ENCODE results near the gene OXER1.

- TF ChIP-seq, protein P1, sequence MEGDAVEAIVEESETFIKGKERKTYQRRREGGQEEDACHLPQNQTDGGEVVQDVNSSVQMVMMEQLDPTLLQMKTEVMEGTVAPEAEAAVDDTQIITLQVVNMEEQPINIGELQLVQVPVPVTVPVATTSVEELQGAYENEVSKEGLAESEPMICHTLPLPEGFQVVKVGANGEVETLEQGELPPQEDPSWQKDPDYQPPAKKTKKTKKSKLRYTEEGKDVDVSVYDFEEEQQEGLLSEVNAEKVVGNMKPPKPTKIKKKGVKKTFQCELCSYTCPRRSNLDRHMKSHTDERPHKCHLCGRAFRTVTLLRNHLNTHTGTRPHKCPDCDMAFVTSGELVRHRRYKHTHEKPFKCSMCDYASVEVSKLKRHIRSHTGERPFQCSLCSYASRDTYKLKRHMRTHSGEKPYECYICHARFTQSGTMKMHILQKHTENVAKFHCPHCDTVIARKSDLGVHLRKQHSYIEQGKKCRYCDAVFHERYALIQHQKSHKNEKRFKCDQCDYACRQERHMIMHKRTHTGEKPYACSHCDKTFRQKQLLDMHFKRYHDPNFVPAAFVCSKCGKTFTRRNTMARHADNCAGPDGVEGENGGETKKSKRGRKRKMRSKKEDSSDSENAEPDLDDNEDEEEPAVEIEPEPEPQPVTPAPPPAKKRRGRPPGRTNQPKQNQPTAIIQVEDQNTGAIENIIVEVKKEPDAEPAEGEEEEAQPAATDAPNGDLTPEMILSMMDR (IDR thresholded peaks at IDR 0.05 in 4 of 5, conservative IDR thresholded peaks at IDR 0.05 in 1 of 5): peak in 2 of 5 experiments; percentile 10 to 14
- peak; percentile 82 to 88 for TF ChIP-seq POLR2A (IDR thresholded peaks at IDR 0.05)
Measured at GRCh38 chr2:42810121-42810970, 46.4 kb upstream of the OXER1 start.
